ENCODE data around the gene MRPL37.

MRPL37 gene

GRCh38 chr1:54174106-54174505, 25.9 kb upstream of the MRPL37 start:
- no peak for DNase-seq (ENCODE audit: low read depth, low spot score)
- TF ChIP-seq, protein P1, sequence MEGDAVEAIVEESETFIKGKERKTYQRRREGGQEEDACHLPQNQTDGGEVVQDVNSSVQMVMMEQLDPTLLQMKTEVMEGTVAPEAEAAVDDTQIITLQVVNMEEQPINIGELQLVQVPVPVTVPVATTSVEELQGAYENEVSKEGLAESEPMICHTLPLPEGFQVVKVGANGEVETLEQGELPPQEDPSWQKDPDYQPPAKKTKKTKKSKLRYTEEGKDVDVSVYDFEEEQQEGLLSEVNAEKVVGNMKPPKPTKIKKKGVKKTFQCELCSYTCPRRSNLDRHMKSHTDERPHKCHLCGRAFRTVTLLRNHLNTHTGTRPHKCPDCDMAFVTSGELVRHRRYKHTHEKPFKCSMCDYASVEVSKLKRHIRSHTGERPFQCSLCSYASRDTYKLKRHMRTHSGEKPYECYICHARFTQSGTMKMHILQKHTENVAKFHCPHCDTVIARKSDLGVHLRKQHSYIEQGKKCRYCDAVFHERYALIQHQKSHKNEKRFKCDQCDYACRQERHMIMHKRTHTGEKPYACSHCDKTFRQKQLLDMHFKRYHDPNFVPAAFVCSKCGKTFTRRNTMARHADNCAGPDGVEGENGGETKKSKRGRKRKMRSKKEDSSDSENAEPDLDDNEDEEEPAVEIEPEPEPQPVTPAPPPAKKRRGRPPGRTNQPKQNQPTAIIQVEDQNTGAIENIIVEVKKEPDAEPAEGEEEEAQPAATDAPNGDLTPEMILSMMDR (IDR thresholded peaks at IDR 0.05; ENCODE audit: insufficient read depth, low read length, missing control alignments) = no peak
- ChIA-PET CTCF (interaction anchor here (0.7 kb wide), 1 partner anchor 316 kb away, joined by 3 read pairs; no protein-coding TSS in a partner anchor), POLR2A (no interaction called here)
- H3K4me3 ChIP-seq (ENCODE audit: low read depth, low read length) = no peak overlapping the region

GRCh38 chr1:54176621-54177327, 23.2 kb upstream of the MRPL37 start:
- ChIA-PET CTCF (no interaction called here), POLR2A (no interaction called here)
- H3K4me3 ChIP-seq (ENCODE audit: low read depth, low read length) = no peak overlapping the region
- no peak for DNase-seq (ENCODE audit: low read depth, low spot score)
- TF ChIP-seq, protein P1 (IDR thresholded peaks at IDR 0.05; ENCODE audit: insufficient read depth, low read length, missing control alignments) = no peak

- DNase-seq (ENCODE audit: low read depth, low spot score) = no peak
- TF ChIP-seq, protein P1 (IDR thresholded peaks at IDR 0.05; ENCODE audit: insufficient read depth, low read length, missing control alignments) = no peak
- ChIA-PET POLR2A (no interaction called here), CTCF (interaction anchor here (1.0 kb wide), 1 partner anchor 9 kb away, joined by 3 read pairs; no protein-coding TSS in a partner anchor)
- no peak overlapping the region for H3K4me3 ChIP-seq (ENCODE audit: low read depth, low read length)
Observed at GRCh38 chr1:54177726-54178125, 22.2 kb upstream of the MRPL37 start.

DNA sequence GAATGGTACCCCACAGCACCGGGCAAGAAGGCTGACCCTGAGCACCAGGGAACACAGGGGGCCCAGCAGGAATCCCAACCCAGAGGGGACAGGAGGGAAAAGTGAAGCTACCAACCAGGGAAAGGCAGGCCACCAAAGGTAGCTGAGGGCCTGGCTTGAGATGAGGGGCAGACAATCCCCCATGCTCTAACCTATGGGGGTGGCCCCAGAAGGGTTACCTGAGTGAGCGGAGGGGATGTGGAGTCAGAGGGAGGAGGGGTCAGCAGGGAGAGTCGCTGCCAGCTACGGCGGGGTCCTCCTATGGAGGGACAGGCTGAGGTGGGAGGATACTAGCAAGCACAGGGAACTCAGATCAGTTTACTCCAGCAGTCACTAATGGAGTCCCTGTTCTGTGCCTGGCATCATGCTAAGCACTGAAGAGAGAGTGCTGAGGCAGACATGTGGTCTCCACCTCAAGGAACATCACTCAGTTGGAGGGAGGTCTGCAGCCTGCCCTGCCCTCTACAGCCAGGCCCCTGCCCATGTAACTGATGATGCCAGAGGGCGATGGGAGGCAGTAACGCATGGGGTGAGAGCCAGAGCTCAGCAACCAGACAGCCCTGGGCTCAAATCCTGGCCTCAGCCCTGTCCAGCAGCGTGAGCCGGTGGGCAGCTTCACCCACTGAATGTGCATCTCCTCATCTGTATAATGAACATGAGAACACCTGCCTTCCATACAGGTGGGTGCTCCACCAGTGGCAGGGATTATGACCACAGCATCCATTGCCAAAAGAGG, 21.5 kb upstream of the MRPL37 start:
- H3K4me3 ChIP-seq (ENCODE audit: low read depth, low read length) = no peak overlapping the region
- CTCF ChIA-PET = interaction anchor here (0.6 to 1.0 kb wide), 2 partner anchors 8 to 71 kb away, joined by 3 read pairs; no protein-coding TSS in a partner anchor
- POLR2A ChIA-PET = no interaction called here
- DNase-seq (ENCODE audit: low read depth, low spot score) = no peak
- TF ChIP-seq, protein P1 (IDR thresholded peaks at IDR 0.05; ENCODE audit: insufficient read depth, low read length, missing control alignments) = no peak

GRCh38 chr1:54180701-54181360, 19.1 kb upstream of the MRPL37 start:
- no peak overlapping the region for H3K4me3 ChIP-seq (ENCODE audit: low read depth, low read length)
- no peak for DNase-seq (ENCODE audit: low read depth, low spot score)
- POLR2A ChIA-PET = no interaction called here
- CTCF ChIA-PET = interaction anchor here (1.2 to 2.5 kb wide), 7 partner anchors 8 to 309 kb away, joined by 5 to 12 read pairs (median 6); partner anchors contain the start of genes CYB5RL and MRPL37
- TF ChIP-seq, protein P1 (IDR thresholded peaks at IDR 0.05; ENCODE audit: insufficient read depth, low read length, missing control alignments) = no peak

- no peak overlapping the region for H3K4me3 ChIP-seq (ENCODE audit: low read depth, low read length)
- TF ChIP-seq, protein P1 (IDR thresholded peaks at IDR 0.05; ENCODE audit: insufficient read depth, low read length, missing control alignments) = no peak
- ChIA-PET POLR2A (no interaction called here), CTCF (interaction anchor here (0.9 to 1.7 kb wide), 2 partner anchors 13 kb away, joined by 3 to 5 read pairs; no protein-coding TSS in a partner anchor)
- no peak for DNase-seq (ENCODE audit: low read depth, low spot score)
Observed at GRCh38 chr1:54186056-54186455, 13.9 kb upstream of the MRPL37 start.
